Measurements from ENCODE around the gene MTARC1. TPM values are rescaled to one million over a fixed set of nuclear protein-coding genes. Genes with fewer than 3 reads are reported as not detected.
A peak's percentile ranks its signal among the peaks of the same experiment; 100 is the strongest.

Gene MTARC1
- total RNA-seq, 3 donors from 2014 or later = 22.7 to 47.2 (median 34.7) TPM

DNA sequence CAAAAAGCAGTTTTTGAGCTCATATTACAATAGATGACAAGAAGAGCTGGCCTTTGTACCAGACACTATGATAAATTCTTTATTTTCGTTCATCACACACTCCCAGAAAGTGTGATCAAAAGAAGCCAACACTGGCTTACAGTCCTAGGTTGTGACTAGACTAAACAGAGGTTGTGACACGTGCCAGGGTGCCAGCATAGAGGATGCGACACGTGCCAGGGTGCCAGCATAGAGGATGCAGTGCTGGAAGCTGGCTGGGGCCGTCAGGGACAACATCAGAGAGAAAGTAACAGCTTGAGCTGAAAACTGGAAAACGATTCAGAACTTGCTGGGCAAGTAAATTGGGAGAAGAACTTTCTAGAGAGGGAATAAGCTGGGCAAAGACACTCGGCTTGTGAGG lies 2.2 kb downstream of the MTARC1 start:
- ATAC-seq = no peak
- H3K4me3 ChIP-seq = no peak overlapping the region
- H3K9me3 ChIP-seq = no peaks in the 10 kb centered on the region
- TF ChIP-seq, protein P1, sequence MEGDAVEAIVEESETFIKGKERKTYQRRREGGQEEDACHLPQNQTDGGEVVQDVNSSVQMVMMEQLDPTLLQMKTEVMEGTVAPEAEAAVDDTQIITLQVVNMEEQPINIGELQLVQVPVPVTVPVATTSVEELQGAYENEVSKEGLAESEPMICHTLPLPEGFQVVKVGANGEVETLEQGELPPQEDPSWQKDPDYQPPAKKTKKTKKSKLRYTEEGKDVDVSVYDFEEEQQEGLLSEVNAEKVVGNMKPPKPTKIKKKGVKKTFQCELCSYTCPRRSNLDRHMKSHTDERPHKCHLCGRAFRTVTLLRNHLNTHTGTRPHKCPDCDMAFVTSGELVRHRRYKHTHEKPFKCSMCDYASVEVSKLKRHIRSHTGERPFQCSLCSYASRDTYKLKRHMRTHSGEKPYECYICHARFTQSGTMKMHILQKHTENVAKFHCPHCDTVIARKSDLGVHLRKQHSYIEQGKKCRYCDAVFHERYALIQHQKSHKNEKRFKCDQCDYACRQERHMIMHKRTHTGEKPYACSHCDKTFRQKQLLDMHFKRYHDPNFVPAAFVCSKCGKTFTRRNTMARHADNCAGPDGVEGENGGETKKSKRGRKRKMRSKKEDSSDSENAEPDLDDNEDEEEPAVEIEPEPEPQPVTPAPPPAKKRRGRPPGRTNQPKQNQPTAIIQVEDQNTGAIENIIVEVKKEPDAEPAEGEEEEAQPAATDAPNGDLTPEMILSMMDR (IDR thresholded peaks at IDR 0.05) = no peak
- no peak for DNase-seq
- no peaks in the 10 kb centered on the region for H3K36me3 ChIP-seq (ENCODE audit: low read depth)
- intact Hi-C loops (cut with DNase I, micrococcal nuclease) = no loop called here
- H3K4me1 ChIP-seq (ENCODE audit: low read depth) = peaks cover 6% of the 10 kb centered on the region

DNA sequence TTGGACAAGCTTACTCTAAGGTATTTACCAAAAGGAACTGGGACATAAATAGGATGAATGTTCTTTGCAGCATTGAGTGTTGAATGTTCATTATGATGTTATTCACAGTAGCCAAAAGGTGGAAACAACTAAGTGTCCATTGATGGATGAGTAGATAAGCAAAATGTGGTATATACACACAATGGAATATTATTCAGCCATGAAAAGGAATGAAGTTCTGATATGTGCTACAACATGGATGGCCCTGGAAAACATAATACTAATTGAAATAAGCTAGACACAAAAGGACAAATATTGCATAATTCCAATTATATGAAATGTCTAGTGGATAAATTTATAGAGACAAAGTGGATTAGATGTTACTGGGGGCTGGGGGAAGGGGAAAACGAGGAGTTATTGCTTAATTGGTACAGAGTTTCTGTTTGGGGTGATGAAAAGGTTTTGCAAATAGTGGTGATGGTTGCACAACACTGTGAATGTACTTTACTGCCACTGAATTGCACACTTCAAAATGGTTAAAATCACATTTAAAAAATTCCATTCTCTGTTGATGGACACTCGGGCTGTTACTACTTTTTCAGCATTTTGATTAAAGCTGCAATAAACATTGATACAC lies 2.9 kb downstream of the MTARC1 start:
- intact Hi-C loops (cut with DNase I, micrococcal nuclease) = no loop called here
- H3K4me1 ChIP-seq (ENCODE audit: low read depth) = peaks cover 6% of the 10 kb centered on the region
- no peak overlapping the region for H3K4me3 ChIP-seq
- no peak for ATAC-seq
- no peaks in the 10 kb centered on the region for H3K36me3 ChIP-seq (ENCODE audit: low read depth)
- DNase-seq = no peak
- H3K9me3 ChIP-seq = no peaks in the 10 kb centered on the region
- TF ChIP-seq, protein P1 (IDR thresholded peaks at IDR 0.05) = no peak

DNA sequence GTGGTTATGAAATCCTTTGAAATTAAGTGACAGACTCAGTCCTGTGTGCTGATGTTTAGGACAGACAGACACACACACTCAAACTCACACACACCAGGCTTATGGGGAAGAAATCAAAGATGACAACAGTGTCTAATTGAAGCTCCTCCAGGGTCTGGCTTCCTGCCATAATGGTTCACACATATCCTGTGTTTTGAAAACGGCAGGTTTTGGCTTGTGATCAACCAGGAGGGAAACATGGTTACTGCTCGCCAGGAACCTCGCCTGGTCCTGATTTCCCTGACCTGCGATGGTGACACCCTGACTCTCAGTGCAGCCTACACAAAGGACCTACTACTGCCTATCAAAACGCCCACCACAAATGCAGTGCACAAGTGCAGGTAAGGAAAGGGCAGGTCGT lies 4.6 kb downstream of the MTARC1 start:
- Histone ChIP-seq H3K4me3 (no peak overlapping the region), H3K4me1 (ENCODE audit: low read depth) (peaks cover 1% of the 10 kb centered on the region), H3K9me3 (no peaks in the 10 kb centered on the region), H3K36me3 (ENCODE audit: low read depth) (no peaks in the 10 kb centered on the region)
- TF ChIP-seq, protein P1 (IDR thresholded peaks at IDR 0.05) = no peak
- intact Hi-C loops (cut with DNase I, micrococcal nuclease) = no loop called here
- DNase-seq (no peak), ATAC-seq (no peak)

DNA sequence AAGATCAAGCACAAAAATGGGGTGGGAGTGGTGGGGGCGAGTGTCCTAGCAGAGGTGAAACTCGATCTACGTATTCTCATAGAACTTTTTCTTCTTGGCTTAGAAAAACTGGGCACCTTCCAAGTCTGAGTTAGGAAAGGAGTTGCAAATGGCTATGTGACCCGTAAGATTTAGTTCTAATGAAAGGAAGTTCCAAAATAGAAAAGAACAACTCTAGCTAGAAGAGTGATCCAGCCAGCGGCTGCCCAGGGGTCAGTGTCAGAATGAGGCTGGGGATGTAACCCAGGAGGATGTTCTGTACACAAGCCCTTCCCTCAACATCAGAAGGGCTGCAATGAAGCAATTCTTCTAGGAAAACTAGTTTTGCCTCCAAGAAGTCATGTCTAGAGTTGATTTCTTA lies 5.2 kb downstream of the MTARC1 start:
- DNase-seq (no peak), ATAC-seq (no peak)
- TF ChIP-seq, protein P1 (IDR thresholded peaks at IDR 0.05) = no peak
- intact Hi-C loops (cut with DNase I, micrococcal nuclease) = no loop called here
- Histone ChIP-seq H3K4me3 (no peak overlapping the region), H3K36me3 (ENCODE audit: low read depth) (no peaks in the 10 kb centered on the region), H3K4me1 (ENCODE audit: low read depth) (no peaks in the 10 kb centered on the region), H3K9me3 (no peaks in the 10 kb centered on the region)

DNA sequence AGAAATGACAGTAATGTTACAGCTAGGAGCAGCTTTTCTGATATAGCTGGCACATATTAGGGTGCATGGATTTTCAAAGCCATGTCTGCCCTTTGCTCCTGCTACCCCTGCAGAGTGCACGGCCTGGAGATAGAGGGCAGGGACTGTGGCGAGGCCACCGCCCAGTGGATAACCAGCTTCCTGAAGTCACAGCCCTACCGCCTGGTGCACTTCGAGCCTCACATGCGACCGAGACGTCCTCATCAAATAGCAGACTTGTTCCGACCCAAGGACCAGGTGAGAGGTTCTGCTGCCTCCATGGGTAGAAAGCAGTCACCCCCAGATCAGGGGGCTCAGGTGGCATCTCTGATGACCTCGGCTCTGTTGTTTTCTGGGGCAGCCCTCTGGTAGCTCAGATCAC lies 9.8 kb downstream of the MTARC1 start:
- peak; percentile 74 for ATAC-seq
- Histone ChIP-seq H3K4me1 (ENCODE audit: low read depth) (no peaks in the 10 kb centered on the region), H3K9me3 (no peaks in the 10 kb centered on the region), H3K4me3 (no peak overlapping the region), H3K36me3 (ENCODE audit: low read depth) (no peaks in the 10 kb centered on the region)
- intact Hi-C loops (cut with DNase I, micrococcal nuclease) = no loop called here
- DNase-seq = no peak
- TF ChIP-seq, protein P1 (IDR thresholded peaks at IDR 0.05) = no peak

DNA sequence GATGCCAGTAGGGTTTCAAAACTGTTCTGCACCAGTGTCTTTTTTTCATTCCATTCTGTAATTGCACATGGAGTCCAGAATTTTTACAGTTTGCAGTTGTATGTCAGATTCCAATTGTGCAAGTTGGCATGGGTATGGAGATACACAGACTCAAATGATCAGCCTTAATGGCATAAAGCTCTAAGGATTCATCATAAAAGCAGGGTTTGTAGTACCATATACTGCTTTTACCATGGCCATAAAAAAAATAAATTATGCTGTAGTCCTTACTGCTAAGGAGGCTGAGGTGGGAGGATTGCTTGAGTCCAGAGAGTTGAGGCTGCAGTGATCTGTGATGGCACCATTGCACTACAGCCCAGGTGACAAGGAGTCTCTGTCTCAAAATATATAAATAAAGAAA lies 10.3 kb downstream of the MTARC1 start:
- intact Hi-C loops (cut with DNase I, micrococcal nuclease) = no loop called here
- ATAC-seq = peak; percentile 72

More for the DNA sequence above, 10.3 kb downstream of the MTARC1 start:
- Histone ChIP-seq H3K36me3 (ENCODE audit: low read depth) (no peaks in the 10 kb centered on the region), H3K4me3 (no peak overlapping the region), H3K4me1 (ENCODE audit: low read depth) (no peaks in the 10 kb centered on the region), H3K9me3 (no peaks in the 10 kb centered on the region)
- TF ChIP-seq, protein P1 (IDR thresholded peaks at IDR 0.05) = no peak
- no peak for DNase-seq

Measured in mucosa of descending colon (tissue), 3 donors.